PC-3 (cell line): ENCODE results near the gene CNTNAP5.

Source experiments
- CTCF ChIP-seq: fragments of 300-600 bp; sonication (generic); conservative IDR thresholded peaks from 2 replicates; pipeline ENCODE4 v1.5.1; 2017; ENCODE audit warnings: antibody characterized with exemption, low read depth, mild to moderate bottlenecking, low read length
- EZH2phosphoT487 ChIP-seq: fragments of 300-600 bp; sonication (generic); IDR thresholded peaks from 2 replicates; pipeline ENCODE4 v1.6.1; 2018; ENCODE audit warnings: mild to moderate bottlenecking, antibody characterized with exemption, low read length, borderline replicate concordance

- TF ChIP-seq CTCF (no peak), EZH2phosphoT487 (no peak)
Measured at GRCh38 chr2:124886216-124886615, 861.1 kb downstream of the CNTNAP5 start.
